ENCODE results near the gene CXCL12. TPM values are rescaled to one million over a fixed set of nuclear protein-coding genes. Genes with fewer than 3 reads are reported as not detected.

The CXCL12 gene
- total and polyA plus RNA-seq, 2 donors (not counting 3 experiments of a cell fraction or from before 2014, with no cell fraction given) = 0.35 to 1.4 TPM

GRCh38 chr10:44353128-44353390, 31.8 kb downstream of the CXCL12 start:
- no peaks in the 10 kb centered on the region for H3K9me1 ChIP-seq (replicated peaks; ENCODE audit: control insufficient read depth, extremely low read depth, insufficient read depth, low read length)
- FAIRE-seq (no peak), DNase-seq (ENCODE audit: low read depth, low spot score) (no peak)
- ChIA-PET CTCF (no interaction called here), POLR2A (no interaction called here)
- dilution Hi-C loops (cut with MboI; ENCODE audit: extremely low pct_ligation_motif_present, low sequenced_read_pairs) (no loop called here), intact Hi-C loops (cut with micrococcal nuclease) (no loop called here)
- no peak overlapping the region for H3K4me2 ChIP-seq (ENCODE audit: insufficient read depth, low read length)
- TF ChIP-seq MAX (IDR thresholded peaks at IDR 0.05; ENCODE audit: insufficient read depth, insufficient read length) = no peak
- no peak for TF ChIP-seq EZH2 (IDR thresholded peaks at IDR 0.05; ENCODE audit: borderline replicate concordance, low read depth, low read length, severe bottlenecking)
- H3K4me1 ChIP-seq (ENCODE audit: control insufficient read depth, extremely low read depth, insufficient read depth, low read length) = no peaks in the 10 kb centered on the region
- no peak overlapping the region for H2AFZ ChIP-seq (ENCODE audit: low read depth, low read length)
- H3K9me3 ChIP-seq (replicated peaks; ENCODE audit: control insufficient read depth, insufficient read depth, low read length) = no peaks in the 10 kb centered on the region
- H3K36me3 ChIP-seq (ENCODE audit: control insufficient read depth in 2 of 2, extremely low read depth in 1 of 2, insufficient read depth in 2 of 2, low read length in 2 of 2) = no peaks in the 10 kb centered on the region
- H4K20me1 ChIP-seq (replicated peaks; ENCODE audit: control insufficient read depth, extremely low read depth, insufficient read depth, low read length) = no peaks in the 10 kb centered on the region
- H3K27me3 ChIP-seq (ENCODE audit: control insufficient read depth in 2 of 2, insufficient read depth in 2 of 2, low read length in 2 of 2) = no peaks in the 10 kb centered on the region
- H3K79me2 ChIP-seq (ENCODE audit: control insufficient read depth, insufficient read depth, low read length) = no peaks in the 10 kb centered on the region
- no peak overlapping the region for H3K9ac ChIP-seq (replicated peaks; ENCODE audit: extremely low read depth, insufficient read depth, low read length)
- no peak overlapping the region for H3K4me3 ChIP-seq (replicated peaks in 1 of 3; ENCODE audit: insufficient read depth in 1 of 3, low read depth in 1 of 3, low read length in 3 of 3)
- H3K27ac ChIP-seq (ENCODE audit: insufficient read depth, low read depth, low read length) = no peak overlapping the region
- BruUV-seq (replicated peaks) = no TSS peak

GRCh38 chr10:44352316-44353127, 32.4 kb downstream of the CXCL12 start:
- no peak overlapping the region for H3K4me3 ChIP-seq (replicated peaks in 1 of 3; ENCODE audit: insufficient read depth in 1 of 3, low read depth in 1 of 3, low read length in 3 of 3)
- no peak overlapping the region for H2AFZ ChIP-seq (ENCODE audit: low read depth, low read length)
- dilution Hi-C loops (cut with MboI; ENCODE audit: extremely low pct_ligation_motif_present, low sequenced_read_pairs) (no loop called here), intact Hi-C loops (cut with micrococcal nuclease) (no loop called here)
- DNase-seq (ENCODE audit: low read depth, low spot score) = no peak
- H3K9me3 ChIP-seq (replicated peaks; ENCODE audit: control insufficient read depth, insufficient read depth, low read length) = no peaks in the 10 kb centered on the region
- no peaks in the 10 kb centered on the region for H3K4me1 ChIP-seq (ENCODE audit: control insufficient read depth, extremely low read depth, insufficient read depth, low read length)
- BruUV-seq (replicated peaks) = no TSS peak
- no peaks in the 10 kb centered on the region for H3K27me3 ChIP-seq (ENCODE audit: control insufficient read depth in 2 of 2, insufficient read depth in 2 of 2, low read length in 2 of 2)
- CTCF ChIA-PET = no interaction called here
- no peaks in the 10 kb centered on the region for H3K9me1 ChIP-seq (replicated peaks; ENCODE audit: control insufficient read depth, extremely low read depth, insufficient read depth, low read length)
- H3K27ac ChIP-seq (ENCODE audit: insufficient read depth, low read depth, low read length) = no peak overlapping the region
- H3K79me2 ChIP-seq (ENCODE audit: control insufficient read depth, insufficient read depth, low read length) = no peaks in the 10 kb centered on the region
- POLR2A ChIA-PET = no interaction called here
- no peaks in the 10 kb centered on the region for H3K36me3 ChIP-seq (ENCODE audit: control insufficient read depth in 2 of 2, extremely low read depth in 1 of 2, insufficient read depth in 2 of 2, low read length in 2 of 2)
- H3K9ac ChIP-seq (replicated peaks; ENCODE audit: extremely low read depth, insufficient read depth, low read length) = no peak overlapping the region
- H3K4me2 ChIP-seq (ENCODE audit: insufficient read depth, low read length) = no peak overlapping the region
- no peaks in the 10 kb centered on the region for H4K20me1 ChIP-seq (replicated peaks; ENCODE audit: control insufficient read depth, extremely low read depth, insufficient read depth, low read length)
- TF ChIP-seq MYC (IDR thresholded peaks at IDR 0.05; ENCODE audit: low read depth, low read length) (no peak), POLR2AphosphoS5 (IDR thresholded peaks at IDR 0.05; ENCODE audit: insufficient read depth, low read depth, low read length) (no peak), FOS (IDR thresholded peaks at IDR 0.05; ENCODE audit: borderline replicate concordance, insufficient read depth, low read length) (no peak), GATA2 (IDR thresholded peaks at IDR 0.05; ENCODE audit: insufficient read depth, insufficient read length, low read depth, low read length) (no peak), EZH2 (IDR thresholded peaks at IDR 0.05; ENCODE audit: borderline replicate concordance, low read depth, low read length, severe bottlenecking) (no peak), MAX (IDR thresholded peaks at IDR 0.05; ENCODE audit: insufficient read depth, insufficient read length) (no peak), CTCF (IDR thresholded peaks at IDR 0.05; ENCODE audit: extremely low read depth in 1 of 2, insufficient read depth in 1 of 2, low read depth in 1 of 2, low read length in 2 of 2) (no peak), JUN (IDR thresholded peaks at IDR 0.05; ENCODE audit: borderline replicate concordance, insufficient read depth, insufficient read length, low read depth) (no peak), POLR2A (IDR thresholded peaks at IDR 0.05; ENCODE audit: low read depth, low read length) (no peak)
- no peak for FAIRE-seq

All from endothelial cell of umbilical vein (primary cell).